Mesenchymal stem cell (in vitro differentiated cells and primary cell): ENCODE measurements around the gene BAIAP2. TPM values are rescaled to one million over a fixed set of nuclear protein-coding genes. Genes with fewer than 3 reads are reported as not detected.
A peak's percentile ranks its signal among the peaks of the same experiment; 100 is the strongest.

Source experiments
- DNase-seq: peaks from one replicate; pipeline ENCODE4 v3.0.0-alpha.2; 2013
- H2AFZ ChIP-seq: one replicate; pipeline ENCODE4 v1.6.1; 2013; ENCODE audit warnings: low read depth, mild to moderate bottlenecking, control low read depth, inconsistent platforms, low read length, moderate library complexity
- H2AK5ac ChIP-seq: 2 replicates; pipeline ENCODE4 v1.6.1; 2013; ENCODE audit warnings: low read length, moderate library complexity, mild to moderate bottlenecking, inconsistent platforms; ENCODE audit not compliant: severe bottlenecking
- H2BK120ac ChIP-seq: one replicate; pipeline ENCODE4 v1.6.1; 2013; ENCODE audit warnings: low read depth, mild to moderate bottlenecking, inconsistent platforms, low read length, moderate library complexity
- H2BK12ac ChIP-seq, 2 experiments: one replicate each; pipeline ENCODE4 v1.6.1; 2013; ENCODE audit warnings: inconsistent platforms in 2 of 2, low read length in 2 of 2, mild to moderate bottlenecking in 2 of 2, moderate library complexity in 2 of 2, control low read depth in 1 of 2
- H2BK15ac ChIP-seq: one replicate; pipeline ENCODE4 v1.6.1; 2013; ENCODE audit warnings: mild to moderate bottlenecking, low read depth, inconsistent platforms; ENCODE audit not compliant: poor library complexity, severe bottlenecking
- H2BK5ac ChIP-seq: 2 replicates; pipeline ENCODE4 v1.6.1; 2013; ENCODE audit warnings: low read depth, mild to moderate bottlenecking, low read length, control low read depth, inconsistent platforms; ENCODE audit not compliant: poor library complexity, severe bottlenecking
- H3K14ac ChIP-seq, 2 experiments: one replicate each; pipeline ENCODE4 v1.6.1; 2013; ENCODE audit warnings: inconsistent platforms in 2 of 2, low read length in 2 of 2, control low read depth in 1 of 2, mild to moderate bottlenecking in 1 of 2, moderate library complexity in 1 of 2
- H3K18ac ChIP-seq, 2 experiments: one replicate each; pipeline ENCODE4 v1.6.1; 2013; ENCODE audit warnings: inconsistent platforms in 2 of 2, low read length in 2 of 2, control low read depth in 1 of 2, low read depth in 1 of 2, mild to moderate bottlenecking in 1 of 2
- H3K23ac ChIP-seq, 2 experiments: one replicate each; pipeline ENCODE4 v1.6.1; 2013; ENCODE audit warnings: inconsistent platforms in 2 of 2, low read length in 2 of 2, mild to moderate bottlenecking in 2 of 2, moderate library complexity in 2 of 2, control low read depth in 1 of 2
- H3K27ac ChIP-seq: 2 replicates; pipeline ENCODE4 v1.5.1; 2013; ENCODE audit warnings: mild to moderate bottlenecking, moderate library complexity, low read length, control low read depth, inconsistent platforms; ENCODE audit not compliant: poor library complexity, severe bottlenecking
- H3K27me3 ChIP-seq, 2 experiments: 2 replicates each; pipeline versions ENCODE4 v1.6.1 to v1.7.0; 2013; ENCODE audit warnings: low read length in 2 of 2, mild to moderate bottlenecking in 2 of 2, moderate library complexity in 2 of 2, control low read depth in 1 of 2, inconsistent platforms in 1 of 2; ENCODE audit not compliant: control insufficient read depth in 1 of 2, insufficient read depth in 1 of 2
- H3K36me3 ChIP-seq, 2 experiments: 2 replicates each; pipeline versions ENCODE4 v1.6.1 to v1.7.0; 2013; ENCODE audit warnings: low read length in 2 of 2, control low read depth in 1 of 2, inconsistent platforms in 1 of 2, low read depth in 1 of 2, mild to moderate bottlenecking in 1 of 2; ENCODE audit not compliant: insufficient read depth in 2 of 2, control insufficient read depth in 1 of 2
- H3K4ac ChIP-seq, 2 experiments: one replicate each; pipeline ENCODE4 v1.6.1; 2013; ENCODE audit warnings: inconsistent platforms in 2 of 2, low read length in 2 of 2, mild to moderate bottlenecking in 2 of 2, moderate library complexity in 2 of 2, control low read depth in 1 of 2, low read depth in 1 of 2
- H3K4me1 ChIP-seq: 2 replicates; pipeline ENCODE4 v1.6.1; 2013; ENCODE audit warnings: low read depth, low read length, control low read depth; ENCODE audit not compliant: control insufficient read depth, insufficient read depth
- H3K4me2 ChIP-seq: 2 replicates; pipeline ENCODE4 v1.6.1; 2013; ENCODE audit warnings: low read length, mild to moderate bottlenecking, inconsistent platforms; ENCODE audit not compliant: poor library complexity, severe bottlenecking
- H3K4me3 ChIP-seq, 2 experiments: 2 replicates each; pipeline versions ENCODE4 v1.5.1 to v1.7.0; 2013; ENCODE audit warnings: low read length in 2 of 2, mild to moderate bottlenecking in 2 of 2, control low read depth in 1 of 2, low read depth in 1 of 2; ENCODE audit not compliant: insufficient read depth in 1 of 2
- H3K79me1 ChIP-seq: replicated peaks from 2 replicates; pipeline ENCODE4 v1.6.1; 2013; ENCODE audit warnings: mild to moderate bottlenecking, control low read depth, low read length, inconsistent platforms; ENCODE audit not compliant: poor library complexity, severe bottlenecking
- H3K9ac ChIP-seq: 2 replicates; pipeline ENCODE4 v1.7.0; 2013; ENCODE audit warnings: mild to moderate bottlenecking, low read length, moderate library complexity
- H3K9me3 ChIP-seq: 2 replicates; pipeline ENCODE4 v1.7.0; 2013; ENCODE audit warnings: mild to moderate bottlenecking, low read length; ENCODE audit not compliant: control insufficient read depth
- H4K8ac ChIP-seq: one replicate; pipeline ENCODE4 v1.6.1; 2013; ENCODE audit warnings: inconsistent platforms, mild to moderate bottlenecking, low read length, moderate library complexity
- H4K91ac ChIP-seq: one replicate; pipeline ENCODE4 v1.6.1; 2013; ENCODE audit warnings: mild to moderate bottlenecking, low read length, inconsistent platforms
- whole genome bisulfite sequencing: methylation state at CpG from one replicate; pipeline ENCODE4 v1.1.7; 2013; ENCODE audit warnings: mixed read lengths; 5-methylcytosine and 5-hydroxymethylcytosine counted together
- polyA plus RNA-seq, 2 experiments: library from polyadenylated mRNA; stranded (reverse); fragments of 200-250 nt; gene quantifications; one replicate each; pipeline ENCODE4 v1.2.3, GENCODE V29; 2013

The BAIAP2 gene
- polyA plus RNA-seq (2013, experiment 1 of 2) = 20.5 TPM
- polyA plus RNA-seq (2013, experiment 2 of 2) = 20.4 TPM

GRCh38 chr17:81034779-81035520 is at the start of gene BAIAP2:
TSS of gene BAIAP2 (plus strand) at chr17:81035151. CDS start at chr17:81035255, 104 bp downstream.
- Histone ChIP-seq H3K36me3 (peaks cover 5 to 53% of the 10 kb centered on the region in 2 experiments), H2AFZ (peak within 1 kb of the TSS; percentile 80), H2BK5ac (no peak within 1 kb of the TSS), H3K4ac (peak within 1 kb of the TSS in 1 of 2 experiments; percentile 50), H3K79me1 (peaks cover 20% of the 10 kb centered on the region), H3K23ac (no peak within 1 kb of the TSS), H4K91ac (no peak within 1 kb of the TSS), H2AK5ac (no peak within 1 kb of the TSS), H2BK15ac (no peak within 1 kb of the TSS), H3K4me2 (peak within 1 kb of the TSS; percentile 72), H3K27me3 (no peaks in the 10 kb centered on the region), H3K9me3 (no peaks in the 10 kb centered on the region), H3K4me3 (peak within 1 kb of the TSS; percentile 81 to 82), H3K27ac (no peak within 1 kb of the TSS), H3K18ac (peak within 1 kb of the TSS; percentile 46 to 77), H3K9ac (peak within 1 kb of the TSS; percentile 79), H2BK120ac (no peak within 1 kb of the TSS), H4K8ac (peak within 1 kb of the TSS; percentile 47), H3K14ac (peak within 1 kb of the TSS in 1 of 2 experiments; percentile 53), H3K4me1 (peaks cover 65% of the 10 kb centered on the region), H2BK12ac (no peak within 1 kb of the TSS)
- WGBS = under 1% methylated on average over 48 of the region's 92 CpGs
- DNase-seq = peak; percentile 93

- H3K27me3 ChIP-seq = no peaks in the 10 kb centered on the region
- H3K18ac ChIP-seq = no peak overlapping the region
- H3K9me3 ChIP-seq = no peaks in the 10 kb centered on the region
- H3K27ac ChIP-seq = no peak overlapping the region
- H3K4me1 ChIP-seq = peaks cover 21% of the 10 kb centered on the region
- H3K23ac ChIP-seq = no peak overlapping the region
- H2BK12ac ChIP-seq = peak overlapping the region in 1 of 2 experiments; percentile 8
- no peak overlapping the region for H2AK5ac ChIP-seq
- no peak overlapping the region for H3K4ac ChIP-seq
- H4K8ac ChIP-seq = no peak overlapping the region
- DNase-seq = no peak
- H3K36me3 ChIP-seq = no peaks in the 10 kb centered on the region
- no peak overlapping the region for H3K9ac ChIP-seq
- no peak overlapping the region for H3K4me2 ChIP-seq
- no peak overlapping the region for H2AFZ ChIP-seq
- 96% methylated on average over 7 of the region's 7 CpGs for WGBS
- H2BK120ac ChIP-seq = no peak overlapping the region
- H3K79me1 ChIP-seq = no peaks in the 10 kb centered on the region
- no peak overlapping the region for H4K91ac ChIP-seq
- H3K4me3 ChIP-seq = no peak overlapping the region
- H3K14ac ChIP-seq = no peak overlapping the region
- no peak overlapping the region for H2BK15ac ChIP-seq
- H2BK5ac ChIP-seq = no peak overlapping the region
Measured at GRCh38 chr17:80986046-80986445, 48.9 kb upstream of the BAIAP2 start.

- H3K36me3 ChIP-seq = no peaks in the 10 kb centered on the region
- H3K4ac ChIP-seq = no peak overlapping the region
- no peak overlapping the region for H3K27ac ChIP-seq
- no peak overlapping the region for H4K8ac ChIP-seq
- peaks cover 16% of the 10 kb centered on the region for H3K4me1 ChIP-seq
- H3K79me1 ChIP-seq = peaks cover 2% of the 10 kb centered on the region
- no peaks in the 10 kb centered on the region for H3K9me3 ChIP-seq
- H2BK5ac ChIP-seq = no peak overlapping the region
- WGBS = 90% methylated on average over 18 of the region's 18 CpGs
- H3K4me2 ChIP-seq = no peak overlapping the region
- no peak overlapping the region for H3K9ac ChIP-seq
- no peak overlapping the region for H2BK120ac ChIP-seq
- no peak overlapping the region for H3K14ac ChIP-seq
- no peak overlapping the region for H2BK12ac ChIP-seq
- H3K23ac ChIP-seq = no peak overlapping the region
- no peak overlapping the region for H2AK5ac ChIP-seq
- H3K4me3 ChIP-seq = no peak overlapping the region
- no peak for DNase-seq
- H2AFZ ChIP-seq = no peak overlapping the region
- no peaks in the 10 kb centered on the region for H3K27me3 ChIP-seq
- no peak overlapping the region for H4K91ac ChIP-seq
- H3K18ac ChIP-seq = no peak overlapping the region
- H2BK15ac ChIP-seq = no peak overlapping the region
Measured at GRCh38 chr17:80986816-80987475, 48.0 kb upstream of the BAIAP2 start.

- no peak overlapping the region for H3K4me3 ChIP-seq
- no peak overlapping the region for H3K27ac ChIP-seq
- H3K9me3 ChIP-seq = no peaks in the 10 kb centered on the region
- WGBS = 86% methylated on average over 16 of the region's 16 CpGs
- H4K91ac ChIP-seq = no peak overlapping the region
- H2BK5ac ChIP-seq = no peak overlapping the region
- no peak overlapping the region for H2AFZ ChIP-seq
- H3K18ac ChIP-seq = no peak overlapping the region
- H3K4me1 ChIP-seq = peaks cover 23% of the 10 kb centered on the region
- H4K8ac ChIP-seq = no peak overlapping the region
- no peak overlapping the region for H3K23ac ChIP-seq
- H3K9ac ChIP-seq = peak overlapping the region; percentile 32
- no peaks in the 10 kb centered on the region for H3K36me3 ChIP-seq
- H3K4me2 ChIP-seq = no peak overlapping the region
- no peak for DNase-seq
- no peak overlapping the region for H2BK120ac ChIP-seq
- no peak overlapping the region for H2BK12ac ChIP-seq
- no peak overlapping the region for H3K4ac ChIP-seq
- peaks cover 5% of the 10 kb centered on the region for H3K79me1 ChIP-seq
- no peaks in the 10 kb centered on the region for H3K27me3 ChIP-seq
- H2BK15ac ChIP-seq = no peak overlapping the region
- no peak overlapping the region for H3K14ac ChIP-seq
- no peak overlapping the region for H2AK5ac ChIP-seq
Measured at GRCh38 chr17:80987941-80988461, 47.0 kb upstream of the BAIAP2 start.
